ENCODE data around the gene VOPP1. TPM values are rescaled to one million over a fixed set of nuclear protein-coding genes. Genes with fewer than 3 reads are reported as not detected.

Gene VOPP1
- total RNA-seq, 1 donor from 2014 or later: 53.7 TPM

GRCh38 chr7:55574051-55574717 is 1.9 kb upstream of the VOPP1 start:
- Histone ChIP-seq H3K27me3 (no peaks in the 10 kb centered on the region), H3K36me3 (no peaks in the 10 kb centered on the region), H3K4me3 (no peak overlapping the region), H3K27ac (no peak overlapping the region), H3K4me1 (peaks cover 34% of the 10 kb centered on the region), H3K9me3 (no peaks in the 10 kb centered on the region)
- intact Hi-C loops (cut with DNase I): no loop called here
- no peak for ATAC-seq
- no peak for DNase-seq
- TF ChIP-seq CTCF (IDR thresholded peaks at IDR 0.05): no peak

GRCh38 chr7:55573234-55573900 is 1.1 kb upstream of the VOPP1 start:
- no peak for ATAC-seq
- no peak for TF ChIP-seq CTCF (IDR thresholded peaks at IDR 0.05)
- H3K9me3 ChIP-seq: no peaks in the 10 kb centered on the region
- intact Hi-C loops (cut with DNase I): no loop called here
- peak overlapping the region; percentile 96 for H3K4me3 ChIP-seq
- no peak for DNase-seq
- H3K27ac ChIP-seq: peak overlapping the region; percentile 82
- no peaks in the 10 kb centered on the region for H3K36me3 ChIP-seq
- peaks cover 34% of the 10 kb centered on the region for H3K4me1 ChIP-seq
- no peaks in the 10 kb centered on the region for H3K27me3 ChIP-seq

GRCh38 chr7:55571511-55572377 is 558 bp downstream of the VOPP1 start:
- intact Hi-C loops (cut with DNase I): no loop called here
- Histone ChIP-seq H3K4me3 (peak overlapping the region; percentile 96), H3K36me3 (no peaks in the 10 kb centered on the region), H3K27ac (peak overlapping the region; percentile 85), H3K4me1 (peaks cover 34% of the 10 kb centered on the region), H3K27me3 (no peaks in the 10 kb centered on the region), H3K9me3 (no peaks in the 10 kb centered on the region)
- ATAC-seq: peak; percentile 64
- TF ChIP-seq CTCF (IDR thresholded peaks at IDR 0.05): no peak
- peak; percentile 82 for DNase-seq

- intact Hi-C loops (cut with DNase I): no loop called here
- H3K4me3 ChIP-seq: peak overlapping the region; percentile 96
- H3K4me1 ChIP-seq: peaks cover 37% of the 10 kb centered on the region
- no peaks in the 10 kb centered on the region for H3K9me3 ChIP-seq
- ATAC-seq (no peak), DNase-seq (no peak)
- H3K36me3 ChIP-seq: no peaks in the 10 kb centered on the region
- H3K27ac ChIP-seq: peak overlapping the region; percentile 85
- TF ChIP-seq CTCF (IDR thresholded peaks at IDR 0.05): no peak
- H3K27me3 ChIP-seq: no peaks in the 10 kb centered on the region
Measured at GRCh38 chr7:55570939-55571338, 1.4 kb downstream of the VOPP1 start.

- H3K27ac ChIP-seq: peak overlapping the region; percentile 85
- no peaks in the 10 kb centered on the region for H3K27me3 ChIP-seq
- intact Hi-C loops (cut with DNase I): no loop called here
- H3K9me3 ChIP-seq: no peaks in the 10 kb centered on the region
- peaks cover 40% of the 10 kb centered on the region for H3K4me1 ChIP-seq
- DNase-seq (no peak), ATAC-seq (no peak)
- TF ChIP-seq CTCF (IDR thresholded peaks at IDR 0.05): no peak
- peak overlapping the region; percentile 96 for H3K4me3 ChIP-seq
- H3K36me3 ChIP-seq: no peaks in the 10 kb centered on the region
Measured at GRCh38 chr7:55570218-55570873, 2.0 kb downstream of the VOPP1 start.
